Inflammatory macrophage treated with lipopolysaccharide for 1 hour (primary cell): ENCODE measurements around the gene TBC1D22B.

Experiments
- DNase-seq, 2 donors: peaks; one replicate each; pipeline ENCODE4 v3.0.0-alpha.2; 2020 to 2022

The TBC1D22B gene

GRCh38 chr6:37362101-37362828, 104.7 kb downstream of the TBC1D22B start:
- no peak for DNase-seq

GRCh38 chr6:37365791-37366190, 108.2 kb downstream of the TBC1D22B start:
- DNase-seq: no peak

GRCh38 chr6:37366910-37367309, 109.3 kb downstream of the TBC1D22B start:
- DNase-seq: no peak

- DNase-seq: peak; percentile 29 to 42
Observed at GRCh38 chr6:37368961-37369320, 111.4 kb downstream of the TBC1D22B start.

GRCh38 chr6:37369321-37370201, 112.0 kb downstream of the TBC1D22B start:
- no peak for DNase-seq

- DNase-seq: no peak
Observed at GRCh38 chr6:37371154-37372083, 113.8 kb downstream of the TBC1D22B start.

GRCh38 chr6:37372116-37372515, 114.5 kb downstream of the TBC1D22B start:
- no peak for DNase-seq

- no peak for DNase-seq
Observed at GRCh38 chr6:37373822-37374471, 116.4 kb downstream of the TBC1D22B start.

GRCh38 chr6:37375376-37375775, 117.8 kb downstream of the TBC1D22B start:
- no peak for DNase-seq

GRCh38 chr6:37376078-37376743, 118.6 kb downstream of the TBC1D22B start:
- DNase-seq: no peak

GRCh38 chr6:37381579-37381978, 124.0 kb downstream of the TBC1D22B start:
- DNase-seq: peak; percentile 5 to 27
